ENCODE measurements around the gene CLCN6.

The CLCN6 gene

DNA sequence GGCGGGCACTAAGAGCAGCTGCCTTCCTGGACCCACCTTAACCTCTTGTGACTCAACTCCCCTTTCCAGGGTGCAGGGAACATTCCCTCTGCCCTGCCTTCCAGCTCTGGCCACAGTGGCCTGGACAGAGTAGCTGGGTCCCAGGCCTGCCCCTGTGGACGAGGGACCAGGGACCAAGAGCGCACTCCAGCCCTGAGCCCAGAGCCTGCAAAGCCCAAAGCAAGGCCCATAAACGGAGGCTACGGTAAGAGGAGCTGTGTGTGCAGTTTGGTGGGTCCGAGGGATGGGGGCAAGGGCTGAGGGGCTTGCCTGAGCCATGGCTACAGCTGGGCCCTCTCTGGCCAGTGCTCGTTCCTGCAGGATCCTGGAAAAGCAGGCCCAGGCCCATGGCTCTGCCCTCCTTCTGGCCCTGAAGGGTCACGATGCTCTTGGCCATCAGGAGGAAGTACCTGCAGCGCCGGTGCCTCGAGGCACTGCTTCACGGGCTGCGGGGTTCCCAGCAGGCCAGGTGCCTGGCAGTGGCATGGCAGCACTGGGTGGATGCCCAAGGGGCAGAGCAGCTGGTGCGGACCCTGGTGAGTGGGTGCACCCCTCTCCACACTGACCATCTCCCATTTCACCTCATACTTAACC is 18.1 kb upstream of the CLCN6 start:
- no peak overlapping the region for H3K9ac ChIP-seq (ENCODE audit: low read length)
- H4K20me1 ChIP-seq (ENCODE audit: insufficient read depth, low read length) = no peaks in the 10 kb centered on the region
- no peaks in the 10 kb centered on the region for H3K79me2 ChIP-seq (ENCODE audit: low read length)
- no peaks in the 10 kb centered on the region for H3K27me3 ChIP-seq (ENCODE audit: low read depth, low read length)
- H3K36me3 ChIP-seq (replicated peaks; ENCODE audit: low read depth, low read length) = no peaks in the 10 kb centered on the region
- no peak overlapping the region for H3K4me2 ChIP-seq (ENCODE audit: low read length)
- H2AFZ ChIP-seq (ENCODE audit: low read depth, low read length) = no peak overlapping the region
- H3K27ac ChIP-seq (ENCODE audit: low read length) = no peak overlapping the region
- no peaks in the 10 kb centered on the region for H3K9me3 ChIP-seq (ENCODE audit: insufficient read depth, low read length)
- H3K4me1 ChIP-seq (ENCODE audit: low read length) = peaks cover 28% of the 10 kb centered on the region
- TF ChIP-seq, protein P1, sequence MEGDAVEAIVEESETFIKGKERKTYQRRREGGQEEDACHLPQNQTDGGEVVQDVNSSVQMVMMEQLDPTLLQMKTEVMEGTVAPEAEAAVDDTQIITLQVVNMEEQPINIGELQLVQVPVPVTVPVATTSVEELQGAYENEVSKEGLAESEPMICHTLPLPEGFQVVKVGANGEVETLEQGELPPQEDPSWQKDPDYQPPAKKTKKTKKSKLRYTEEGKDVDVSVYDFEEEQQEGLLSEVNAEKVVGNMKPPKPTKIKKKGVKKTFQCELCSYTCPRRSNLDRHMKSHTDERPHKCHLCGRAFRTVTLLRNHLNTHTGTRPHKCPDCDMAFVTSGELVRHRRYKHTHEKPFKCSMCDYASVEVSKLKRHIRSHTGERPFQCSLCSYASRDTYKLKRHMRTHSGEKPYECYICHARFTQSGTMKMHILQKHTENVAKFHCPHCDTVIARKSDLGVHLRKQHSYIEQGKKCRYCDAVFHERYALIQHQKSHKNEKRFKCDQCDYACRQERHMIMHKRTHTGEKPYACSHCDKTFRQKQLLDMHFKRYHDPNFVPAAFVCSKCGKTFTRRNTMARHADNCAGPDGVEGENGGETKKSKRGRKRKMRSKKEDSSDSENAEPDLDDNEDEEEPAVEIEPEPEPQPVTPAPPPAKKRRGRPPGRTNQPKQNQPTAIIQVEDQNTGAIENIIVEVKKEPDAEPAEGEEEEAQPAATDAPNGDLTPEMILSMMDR (IDR thresholded peaks at IDR 0.05; ENCODE audit: low read depth, low read length) = no peak
- no peak for TF ChIP-seq EZH2phosphoT487 (IDR thresholded peaks at IDR 0.05; ENCODE audit: low read depth)
- H3K4me3 ChIP-seq (ENCODE audit: low read length) = no peak overlapping the region

GRCh38 chr1:11788549-11789053 is 17.4 kb upstream of the CLCN6 start:
- no peaks in the 10 kb centered on the region for H3K27me3 ChIP-seq (ENCODE audit: low read depth, low read length)
- no peaks in the 10 kb centered on the region for H3K9me3 ChIP-seq (ENCODE audit: insufficient read depth, low read length)
- H2AFZ ChIP-seq (ENCODE audit: low read depth, low read length) = no peak overlapping the region
- H3K4me1 ChIP-seq (ENCODE audit: low read length) = peaks cover 28% of the 10 kb centered on the region
- no peaks in the 10 kb centered on the region for H3K36me3 ChIP-seq (replicated peaks; ENCODE audit: low read depth, low read length)
- H3K79me2 ChIP-seq (ENCODE audit: low read length) = no peaks in the 10 kb centered on the region
- TF ChIP-seq, protein P1 (IDR thresholded peaks at IDR 0.05; ENCODE audit: low read depth, low read length) = no peak
- TF ChIP-seq EZH2phosphoT487 (IDR thresholded peaks at IDR 0.05; ENCODE audit: low read depth) = no peak
- no peak overlapping the region for H3K4me2 ChIP-seq (ENCODE audit: low read length)
- no peaks in the 10 kb centered on the region for H4K20me1 ChIP-seq (ENCODE audit: insufficient read depth, low read length)
- no peak overlapping the region for H3K4me3 ChIP-seq (ENCODE audit: low read length)
- no peak overlapping the region for H3K9ac ChIP-seq (ENCODE audit: low read length)
- H3K27ac ChIP-seq (ENCODE audit: low read length) = no peak overlapping the region

DNA sequence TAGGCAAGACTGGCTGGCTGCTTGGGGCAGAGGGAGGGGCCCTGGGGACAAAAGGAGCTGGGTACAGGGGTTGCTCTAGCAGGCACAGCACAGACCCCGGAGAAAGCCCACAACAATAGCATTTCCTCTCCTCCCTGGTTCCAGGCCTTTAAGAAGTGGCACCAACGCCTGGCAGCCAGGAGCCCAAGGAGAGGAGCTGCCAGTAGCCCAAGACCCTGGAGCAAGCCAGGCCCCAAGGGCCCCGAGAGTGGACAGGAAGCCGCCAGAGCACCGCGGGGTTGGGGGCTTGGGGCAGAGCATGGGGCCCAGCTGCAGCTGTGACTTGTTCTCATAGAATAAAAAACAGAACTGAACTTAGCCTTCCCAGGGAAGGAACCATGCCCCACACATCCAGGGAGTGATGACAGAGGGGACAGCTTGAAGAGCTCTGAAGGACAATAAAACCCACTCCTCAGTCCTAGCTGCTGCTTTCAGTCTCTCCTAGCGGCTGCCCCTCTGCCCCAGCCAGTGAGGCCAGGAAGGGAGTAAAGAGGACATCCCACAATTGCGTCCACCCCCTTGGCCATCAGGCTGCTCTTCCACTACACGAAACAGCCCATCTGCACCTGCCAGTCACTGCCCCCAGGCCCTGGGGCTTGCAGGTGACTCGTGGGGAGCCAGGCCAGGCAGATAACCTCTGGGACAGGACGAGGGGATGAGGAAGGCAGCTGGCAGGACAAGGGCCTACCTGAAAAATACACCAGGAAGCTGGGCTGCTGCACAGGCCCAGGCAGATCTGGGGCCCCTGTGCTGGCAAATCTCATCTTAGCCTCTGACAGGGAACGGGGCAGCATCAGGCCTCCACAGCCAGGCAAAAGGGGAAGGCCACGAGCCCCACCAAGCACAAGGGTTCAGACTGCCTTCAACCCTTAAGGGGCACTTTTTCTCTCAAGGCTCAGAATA is 16.6 kb upstream of the CLCN6 start:
- H3K79me2 ChIP-seq (ENCODE audit: low read length) = no peaks in the 10 kb centered on the region
- H3K9me3 ChIP-seq (ENCODE audit: insufficient read depth, low read length) = no peaks in the 10 kb centered on the region
- H3K4me3 ChIP-seq (ENCODE audit: low read length) = no peak overlapping the region
- H3K4me2 ChIP-seq (ENCODE audit: low read length) = no peak overlapping the region
- H3K9ac ChIP-seq (ENCODE audit: low read length) = no peak overlapping the region
- no peak for TF ChIP-seq EZH2phosphoT487 (IDR thresholded peaks at IDR 0.05; ENCODE audit: low read depth)
- TF ChIP-seq, protein P1 (IDR thresholded peaks at IDR 0.05; ENCODE audit: low read depth, low read length) = no peak
- no peak overlapping the region for H3K27ac ChIP-seq (ENCODE audit: low read length)
- no peaks in the 10 kb centered on the region for H3K27me3 ChIP-seq (ENCODE audit: low read depth, low read length)
- H2AFZ ChIP-seq (ENCODE audit: low read depth, low read length) = no peak overlapping the region
- H3K36me3 ChIP-seq (replicated peaks; ENCODE audit: low read depth, low read length) = no peaks in the 10 kb centered on the region
- peaks cover 28% of the 10 kb centered on the region for H3K4me1 ChIP-seq (ENCODE audit: low read length)
- H4K20me1 ChIP-seq (ENCODE audit: insufficient read depth, low read length) = no peaks in the 10 kb centered on the region
